ENCODE measurements around the gene ATG7.

The ATG7 gene

DNA sequence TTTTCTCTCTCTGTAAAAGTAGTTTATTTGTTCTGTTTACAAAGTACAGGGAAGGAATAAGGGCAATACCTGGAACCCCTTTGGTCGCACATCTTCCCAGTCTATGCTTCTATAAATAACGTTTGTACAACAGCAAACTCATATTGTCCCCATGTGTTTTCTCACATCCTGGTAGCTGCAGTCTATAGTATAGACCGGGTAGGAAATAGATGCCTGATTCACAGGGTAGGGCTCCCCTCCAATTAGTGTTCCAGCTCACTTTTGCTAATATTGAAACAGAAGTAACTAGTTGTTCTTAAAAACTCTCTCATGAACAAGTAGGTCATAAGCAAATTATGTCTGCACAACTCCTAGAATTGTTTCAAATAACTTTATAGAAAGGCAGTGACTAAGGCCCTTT, 17.7 kb downstream of the ATG7 start:
- TF ChIP-seq, protein P1, sequence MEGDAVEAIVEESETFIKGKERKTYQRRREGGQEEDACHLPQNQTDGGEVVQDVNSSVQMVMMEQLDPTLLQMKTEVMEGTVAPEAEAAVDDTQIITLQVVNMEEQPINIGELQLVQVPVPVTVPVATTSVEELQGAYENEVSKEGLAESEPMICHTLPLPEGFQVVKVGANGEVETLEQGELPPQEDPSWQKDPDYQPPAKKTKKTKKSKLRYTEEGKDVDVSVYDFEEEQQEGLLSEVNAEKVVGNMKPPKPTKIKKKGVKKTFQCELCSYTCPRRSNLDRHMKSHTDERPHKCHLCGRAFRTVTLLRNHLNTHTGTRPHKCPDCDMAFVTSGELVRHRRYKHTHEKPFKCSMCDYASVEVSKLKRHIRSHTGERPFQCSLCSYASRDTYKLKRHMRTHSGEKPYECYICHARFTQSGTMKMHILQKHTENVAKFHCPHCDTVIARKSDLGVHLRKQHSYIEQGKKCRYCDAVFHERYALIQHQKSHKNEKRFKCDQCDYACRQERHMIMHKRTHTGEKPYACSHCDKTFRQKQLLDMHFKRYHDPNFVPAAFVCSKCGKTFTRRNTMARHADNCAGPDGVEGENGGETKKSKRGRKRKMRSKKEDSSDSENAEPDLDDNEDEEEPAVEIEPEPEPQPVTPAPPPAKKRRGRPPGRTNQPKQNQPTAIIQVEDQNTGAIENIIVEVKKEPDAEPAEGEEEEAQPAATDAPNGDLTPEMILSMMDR (conservative IDR thresholded peaks at IDR 0.05; ENCODE audit: low read depth, low read length) = no peak
- no peak for DNase-seq (ENCODE audit: low read depth)
- H3K4me3 ChIP-seq (ENCODE audit: low read length) = no peak overlapping the region

DNA sequence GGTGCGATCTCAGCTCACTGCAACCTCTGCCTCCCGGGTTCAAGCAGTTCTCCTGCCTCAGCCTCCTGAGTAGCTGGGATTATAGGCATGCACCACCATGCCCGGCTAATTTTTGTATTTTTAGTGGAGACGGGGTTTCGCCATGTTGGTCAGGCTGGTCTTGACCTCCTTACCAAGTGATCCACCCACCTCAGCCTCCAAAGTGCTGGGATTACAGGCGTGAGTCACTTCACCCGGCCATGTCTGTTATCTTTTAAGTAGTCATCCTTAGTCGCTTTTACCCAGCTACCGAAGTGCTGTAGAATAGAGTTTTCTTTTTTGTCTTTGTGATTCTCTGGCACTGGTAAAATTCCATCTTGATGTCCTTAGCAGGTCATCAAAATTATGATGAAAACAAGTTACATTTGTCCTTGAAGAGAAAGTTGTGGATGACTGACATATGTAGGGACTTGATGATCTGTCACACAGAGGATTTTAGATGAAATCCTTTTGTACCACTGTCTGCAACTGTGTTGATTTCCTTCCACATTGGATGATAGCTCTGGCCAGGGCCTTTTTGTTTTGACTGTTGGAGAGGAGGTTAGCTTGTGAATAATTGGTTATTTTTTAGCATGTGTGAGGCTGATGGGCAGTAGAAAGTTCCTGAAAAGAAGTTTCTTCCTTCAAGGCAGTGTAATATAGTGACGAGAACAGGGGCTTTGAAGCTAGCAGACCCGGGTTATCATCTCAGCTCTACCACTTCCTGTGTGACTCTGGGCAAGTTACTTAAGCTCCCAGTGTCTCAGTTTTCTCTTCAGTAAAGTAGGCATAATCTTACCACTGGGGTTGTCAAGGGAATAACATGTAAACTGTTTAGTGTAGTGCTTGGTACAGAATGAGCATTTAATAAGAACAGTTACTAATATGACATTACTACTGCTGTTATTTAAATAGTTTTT, 18.8 kb downstream of the ATG7 start:
- no peak for DNase-seq (ENCODE audit: low read depth)
- no peak overlapping the region for H3K4me3 ChIP-seq (ENCODE audit: low read length)
- TF ChIP-seq, protein P1 (conservative IDR thresholded peaks at IDR 0.05; ENCODE audit: low read depth, low read length) = no peak

GRCh38 chr3:11291808-11292207, 19.6 kb downstream of the ATG7 start:
- no peak overlapping the region for H3K4me3 ChIP-seq (ENCODE audit: low read length)
- DNase-seq (ENCODE audit: low read depth) = no peak
- TF ChIP-seq, protein P1 (conservative IDR thresholded peaks at IDR 0.05; ENCODE audit: low read depth, low read length) = no peak

- no peak overlapping the region for H3K4me3 ChIP-seq (ENCODE audit: low read length)
- TF ChIP-seq, protein P1 (conservative IDR thresholded peaks at IDR 0.05; ENCODE audit: low read depth, low read length) = no peak
- no peak for DNase-seq (ENCODE audit: low read depth)
Observed at GRCh38 chr3:11297126-11297525, 24.9 kb downstream of the ATG7 start.

DNA sequence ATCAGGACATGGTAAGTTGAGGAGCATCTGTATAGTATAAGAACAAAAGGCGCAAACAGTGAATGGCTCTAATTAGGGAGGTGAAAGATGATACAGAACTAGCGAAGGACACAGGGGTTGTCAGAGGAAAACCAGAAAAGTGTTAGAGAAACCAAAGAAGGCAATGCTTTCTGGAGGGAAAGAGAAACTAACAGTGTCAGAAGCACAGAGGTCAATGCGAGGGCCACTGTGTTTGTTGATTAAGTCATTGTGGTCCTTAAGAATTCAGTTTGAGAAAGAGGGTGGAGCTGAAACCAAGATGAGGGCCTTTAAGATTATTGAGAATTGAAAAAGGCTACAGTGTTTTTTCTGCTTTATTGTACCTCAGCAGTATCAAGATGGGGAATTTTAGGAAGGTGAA, 28.8 kb downstream of the ATG7 start:
- no peak for DNase-seq (ENCODE audit: low read depth)
- no peak overlapping the region for H3K4me3 ChIP-seq (ENCODE audit: low read length)
- TF ChIP-seq, protein P1 (conservative IDR thresholded peaks at IDR 0.05; ENCODE audit: low read depth, low read length) = no peak

DNA sequence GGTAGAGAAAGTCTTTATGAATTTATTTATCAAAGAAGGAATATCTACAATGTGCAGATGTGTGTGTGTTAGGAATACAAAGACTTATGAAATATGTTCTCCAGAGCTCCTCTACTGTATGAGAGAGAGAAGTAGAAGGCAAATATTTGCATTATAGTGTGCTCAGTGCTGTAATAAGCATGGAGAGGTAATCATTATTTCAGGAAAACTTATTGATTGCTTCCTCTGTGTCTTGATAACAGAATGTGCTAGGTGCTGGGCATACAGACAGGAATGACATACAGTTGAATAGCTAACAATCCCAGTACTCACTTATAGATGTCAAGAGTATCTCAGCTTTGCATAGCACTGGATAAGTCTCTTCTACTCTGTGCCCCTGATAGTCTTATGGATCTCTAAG, 30.2 kb downstream of the ATG7 start:
- TF ChIP-seq, protein P1 (conservative IDR thresholded peaks at IDR 0.05; ENCODE audit: low read depth, low read length) = no peak
- DNase-seq (ENCODE audit: low read depth) = no peak
- H3K4me3 ChIP-seq (ENCODE audit: low read length) = no peak overlapping the region

GRCh38 chr3:11304175-11304574, 32.0 kb downstream of the ATG7 start:
- no peak for DNase-seq (ENCODE audit: low read depth)
- H3K4me3 ChIP-seq (ENCODE audit: low read length) = no peak overlapping the region
- TF ChIP-seq, protein P1 (conservative IDR thresholded peaks at IDR 0.05; ENCODE audit: low read depth, low read length) = no peak
